Upper lobe of left lung (tissue), 4 donors: Measurements from ENCODE around the gene MYO6.

ENCODE experiments used
- CTCF ChIP-seq, 6 experiments: fragments of 450-650 bp in 4 of 6; fragments of 200-600 bp in 2 of 6; sonication (generic) in 2 of 6; IDR thresholded peaks; one replicate each; pipeline ENCODE4 v1.5.1; 2016 to 2019; ENCODE audit warnings: antibody characterized with exemption in 6 of 6
- EP300 ChIP-seq, 4 donors: sonication (generic); formaldehyde crosslinking; IDR thresholded peaks; one replicate each; pipeline ENCODE4 v1.5.1; 2017; ENCODE audit warnings: antibody characterized with exemption in 4 of 4, control low read depth in 2 of 4
- POLR2A ChIP-seq, 4 donors: fragments of 450-650 bp; IDR thresholded peaks; one replicate each; pipeline ENCODE4 v1.5.1; 2016 to 2017; ENCODE audit warnings: antibody characterized with exemption in 4 of 4, mild to moderate bottlenecking in 2 of 4
- POLR2AphosphoS5 ChIP-seq, 2 donors: sonication (generic); formaldehyde crosslinking; IDR thresholded peaks; one replicate each; pipeline ENCODE4 v1.5.1; 2017; ENCODE audit warnings: antibody characterized with exemption in 2 of 2

DNA sequence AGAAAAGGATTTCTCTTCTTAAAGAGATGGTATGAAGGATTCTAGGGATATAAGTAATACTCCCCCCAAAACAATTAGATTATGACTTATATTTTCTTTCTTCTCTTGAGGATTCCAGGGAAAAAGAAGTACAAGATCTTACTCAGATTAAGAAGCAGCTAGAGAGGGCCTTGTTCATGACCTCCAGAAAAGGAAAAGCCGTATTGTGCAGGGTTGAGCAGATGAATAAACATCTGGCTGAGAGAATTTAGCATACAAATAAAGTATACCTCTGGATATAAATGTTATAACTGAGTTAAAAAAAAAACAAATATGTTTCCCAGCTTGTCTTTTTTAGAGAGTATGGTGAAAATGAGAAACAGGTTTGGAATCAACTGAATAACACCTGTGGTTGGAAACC is 11.3 kb downstream of the MYO6 start:
- TF ChIP-seq CTCF (IDR thresholded peaks at IDR 0.05): no peak
- TF ChIP-seq POLR2AphosphoS5 (IDR thresholded peaks at IDR 0.05): no peak
- no peak for TF ChIP-seq POLR2A (IDR thresholded peaks at IDR 0.05)
- no peak for TF ChIP-seq EP300 (IDR thresholded peaks at IDR 0.05)
